22Rv1 (cell line): ENCODE data around the gene SNX25.
A peak's percentile ranks its signal among the peaks of the same experiment; 100 is the strongest.

Experiments
- H3K27ac ChIP-seq: fragments of 450-650 bp; 2 replicates; pipeline ENCODE4 v1.5.1; 2017
- ZFX ChIP-seq: fragments of 450-650 bp; IDR thresholded peaks from 2 replicates; pipeline ENCODE4 v1.6.1; 2017; ENCODE audit warnings: antibody characterized with exemption, borderline replicate concordance
- TF ChIP-seq, protein P1 (sequence below): fragments of 450-650 bp; IDR thresholded peaks from 2 replicates; pipeline ENCODE4 v1.5.1; 2017; ENCODE audit warnings: mild to moderate bottlenecking

SNX25 gene

DNA sequence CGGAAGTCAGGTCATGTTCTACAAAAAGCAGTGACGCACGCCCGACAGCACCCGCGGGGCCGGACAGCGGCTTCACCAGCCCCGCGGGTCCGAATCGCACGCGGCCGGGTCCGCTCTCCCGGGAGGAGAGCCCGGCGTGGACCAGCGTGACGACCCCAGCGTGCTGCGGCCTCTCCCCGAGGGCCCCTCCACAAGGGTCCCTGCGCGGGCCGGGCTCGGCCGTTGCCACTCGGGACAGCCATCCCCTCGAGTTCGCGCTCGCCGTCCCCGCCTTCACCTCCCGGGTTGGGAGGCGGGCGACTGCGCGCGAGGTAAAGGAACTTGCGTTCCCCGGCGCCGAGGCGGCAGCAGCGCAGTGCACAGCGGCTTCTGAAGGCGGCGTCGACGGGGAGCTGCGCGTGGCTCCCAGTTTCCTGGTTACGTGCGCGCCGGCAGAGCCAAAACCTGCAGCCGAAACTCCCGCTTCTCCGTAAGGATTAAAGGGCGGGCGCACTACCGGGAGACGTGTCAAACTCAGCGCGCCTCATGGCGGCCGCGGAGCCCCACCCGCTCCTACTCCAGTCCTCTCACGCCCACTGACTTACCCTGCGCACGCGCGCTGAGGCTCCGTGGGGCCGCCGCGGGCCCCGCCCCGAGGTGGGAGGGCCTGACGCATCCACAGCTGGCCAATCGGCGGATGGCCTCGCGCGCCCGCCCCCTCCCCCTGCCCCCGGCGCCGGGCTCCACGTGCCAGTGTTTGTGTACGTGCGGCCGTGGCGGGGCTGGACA, 186.7 kb downstream of the SNX25 start:
- peak overlapping the region; percentile 93 for H3K27ac ChIP-seq
- TF ChIP-seq, protein P1, sequence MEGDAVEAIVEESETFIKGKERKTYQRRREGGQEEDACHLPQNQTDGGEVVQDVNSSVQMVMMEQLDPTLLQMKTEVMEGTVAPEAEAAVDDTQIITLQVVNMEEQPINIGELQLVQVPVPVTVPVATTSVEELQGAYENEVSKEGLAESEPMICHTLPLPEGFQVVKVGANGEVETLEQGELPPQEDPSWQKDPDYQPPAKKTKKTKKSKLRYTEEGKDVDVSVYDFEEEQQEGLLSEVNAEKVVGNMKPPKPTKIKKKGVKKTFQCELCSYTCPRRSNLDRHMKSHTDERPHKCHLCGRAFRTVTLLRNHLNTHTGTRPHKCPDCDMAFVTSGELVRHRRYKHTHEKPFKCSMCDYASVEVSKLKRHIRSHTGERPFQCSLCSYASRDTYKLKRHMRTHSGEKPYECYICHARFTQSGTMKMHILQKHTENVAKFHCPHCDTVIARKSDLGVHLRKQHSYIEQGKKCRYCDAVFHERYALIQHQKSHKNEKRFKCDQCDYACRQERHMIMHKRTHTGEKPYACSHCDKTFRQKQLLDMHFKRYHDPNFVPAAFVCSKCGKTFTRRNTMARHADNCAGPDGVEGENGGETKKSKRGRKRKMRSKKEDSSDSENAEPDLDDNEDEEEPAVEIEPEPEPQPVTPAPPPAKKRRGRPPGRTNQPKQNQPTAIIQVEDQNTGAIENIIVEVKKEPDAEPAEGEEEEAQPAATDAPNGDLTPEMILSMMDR = no peak
- no peak for TF ChIP-seq ZFX

DNA sequence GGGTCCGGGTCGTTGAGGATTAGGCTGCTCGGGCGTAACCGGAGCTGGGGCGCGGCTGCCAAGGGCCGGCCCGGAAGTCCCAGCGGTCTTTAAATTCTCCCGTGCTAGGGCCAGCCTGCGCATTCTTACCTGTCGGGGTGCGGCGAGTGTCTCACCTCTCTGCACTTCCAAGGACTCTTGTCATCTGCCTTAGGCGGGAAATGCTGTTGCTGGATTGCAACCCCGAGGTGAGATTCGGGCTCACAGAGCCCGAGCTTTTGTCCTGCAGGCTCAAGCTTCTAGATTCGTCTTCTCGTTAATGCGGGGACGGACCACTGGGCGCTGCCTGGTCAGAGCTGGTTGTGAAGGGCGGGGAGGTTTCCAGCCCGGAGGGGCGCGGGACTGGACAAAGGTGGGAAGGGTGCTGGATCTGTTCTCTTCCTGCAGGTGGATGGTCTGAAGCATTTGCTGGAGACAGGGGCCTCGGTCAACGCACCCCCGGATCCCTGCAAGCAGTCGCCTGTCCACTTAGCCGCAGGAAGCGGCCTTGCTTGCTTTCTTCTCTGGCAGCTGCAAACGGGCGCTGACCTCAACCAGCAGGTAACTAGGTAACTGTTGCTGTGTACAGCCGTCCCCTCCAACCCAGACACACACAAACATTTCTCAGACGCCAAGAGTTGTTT, 187.5 kb downstream of the SNX25 start, which contains the start of gene ANKRD37:
Gene ANKRD37, plus strand, starts transcription at position 118 of the 662 bp plus-strand sequence. Its CDS starts 83 bp downstream, at position 201.
- TF ChIP-seq ZFX = no peak
- TF ChIP-seq, protein P1 = no peak
- H3K27ac ChIP-seq = peak within 1 kb of the TSS; percentile 93

DNA sequence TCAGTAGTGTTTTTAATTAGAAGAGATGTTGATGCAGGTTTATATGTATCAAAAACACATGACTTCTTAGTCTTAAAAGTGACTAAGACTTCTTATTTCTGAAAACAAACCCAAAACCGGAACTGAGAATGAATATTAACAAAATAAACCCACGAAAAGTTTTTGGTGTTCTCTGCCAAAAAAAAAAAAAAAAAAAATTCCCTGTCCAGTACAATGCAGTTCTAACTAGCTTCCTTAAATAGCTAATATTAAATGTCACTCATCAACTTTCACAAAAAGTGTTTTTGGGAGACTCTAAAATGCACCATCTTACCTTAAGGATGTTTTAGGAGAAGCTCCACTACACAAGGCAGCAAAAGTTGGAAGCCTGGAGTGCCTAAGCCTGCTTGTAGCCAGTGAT, 189.2 kb downstream of the SNX25 start:
- H3K27ac ChIP-seq = no peak overlapping the region
- TF ChIP-seq ZFX = no peak
- TF ChIP-seq, protein P1 = no peak

DNA sequence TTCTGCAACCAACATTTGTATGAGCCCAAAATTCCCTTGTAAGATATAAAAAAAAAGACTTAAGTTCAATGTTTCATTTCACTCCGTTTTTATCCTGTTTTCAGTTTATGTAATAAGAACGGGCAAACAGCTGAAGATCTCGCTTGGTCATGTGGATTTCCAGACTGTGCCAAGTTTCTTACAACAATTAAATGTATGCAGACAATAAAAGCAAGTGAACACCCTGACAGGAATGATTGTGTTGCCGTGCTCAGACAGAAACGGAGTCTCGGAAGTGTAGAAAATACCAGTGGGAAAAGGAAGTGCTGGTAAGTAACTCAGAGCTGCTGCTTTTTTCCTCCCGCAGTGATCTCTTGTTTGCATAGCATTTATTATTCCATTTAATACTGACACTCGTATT, 190.1 kb downstream of the SNX25 start:
- H3K27ac ChIP-seq = no peak overlapping the region
- TF ChIP-seq ZFX = no peak
- TF ChIP-seq, protein P1 = no peak

DNA sequence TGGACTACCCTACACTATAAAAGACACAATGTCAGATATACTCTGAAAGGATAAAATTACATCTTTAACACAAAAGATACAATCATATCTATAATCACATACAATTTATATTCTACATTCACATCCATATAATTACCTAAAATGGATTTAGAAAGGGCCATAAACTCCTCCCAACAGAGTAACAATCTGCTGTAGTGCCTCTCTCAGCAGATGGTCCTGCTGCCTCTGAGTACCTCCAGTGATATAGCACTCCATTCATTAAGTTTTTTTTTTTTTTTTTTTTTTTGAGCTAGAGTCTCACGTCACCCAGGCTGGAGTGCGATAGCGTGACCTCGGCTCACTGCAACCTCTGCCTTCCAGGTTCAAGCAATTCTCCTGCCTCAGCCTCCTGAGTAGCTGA, 194.6 kb downstream of the SNX25 start:
- TF ChIP-seq, protein P1 = no peak
- TF ChIP-seq ZFX = no peak
- no peak overlapping the region for H3K27ac ChIP-seq

DNA sequence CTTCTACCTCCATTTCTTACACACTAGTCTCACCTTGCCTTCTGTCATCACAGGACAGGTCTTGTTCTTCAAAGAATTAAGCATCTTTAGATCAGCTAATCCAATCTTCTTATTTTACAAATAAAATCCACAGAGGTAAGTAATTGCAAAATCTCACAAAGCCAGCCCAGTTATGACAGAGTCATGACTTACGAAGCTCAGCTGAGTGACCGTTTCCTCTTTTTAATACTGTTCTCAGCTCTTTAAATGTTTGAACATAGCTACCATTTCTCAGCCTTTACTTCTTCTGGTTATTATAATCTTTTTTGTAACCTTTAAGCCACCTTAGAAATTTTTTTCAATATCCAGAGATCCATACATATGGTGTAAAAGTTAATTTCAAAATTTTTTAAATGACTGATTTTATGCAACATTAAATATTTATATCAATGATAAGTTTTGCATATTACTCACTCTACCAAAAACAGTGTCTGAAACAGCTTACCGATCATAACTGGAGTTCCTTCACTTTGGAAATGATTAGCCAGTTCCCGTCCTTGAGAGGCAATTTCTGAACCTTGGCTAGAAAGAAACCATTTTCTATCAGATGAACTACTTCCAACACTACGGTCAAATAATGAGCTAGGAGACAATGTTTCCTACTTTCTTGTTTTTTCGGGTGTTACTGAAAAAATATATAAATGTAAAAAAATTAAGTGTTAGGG, 196.1 kb downstream of the SNX25 start:
- TF ChIP-seq, protein P1 = no peak
- TF ChIP-seq ZFX = no peak
- no peak overlapping the region for H3K27ac ChIP-seq
